ENCODE results near the gene MEX3D.

MEX3D gene

GRCh38 chr19:1577090-1577928, 9.2 kb upstream of the MEX3D start:
- POLR2A ChIA-PET, result interaction anchor here (1.3 kb wide), 1 partner anchor 15 kb away, joined by 3 read pairs; the partner anchor contains the start of gene MBD3
- no peak for TF ChIP-seq CTCF (IDR thresholded peaks at IDR 0.05; ENCODE audit: insufficient read depth, low read length, missing control alignments)
- DNase-seq (ENCODE audit: low read depth, low spot score), result no peak
- CTCF ChIA-PET, result no interaction called here
- H3K4me3 ChIP-seq (ENCODE audit: low read depth, low read length), result no peak overlapping the region

- no peak overlapping the region for H3K4me3 ChIP-seq (ENCODE audit: low read depth, low read length)
- TF ChIP-seq CTCF (IDR thresholded peaks at IDR 0.05; ENCODE audit: insufficient read depth, low read length, missing control alignments), result no peak
- POLR2A ChIA-PET, result interaction anchor here (1.3 to 1.4 kb wide), 2 partner anchors 13 to 16 kb away, joined by 3 read pairs; partner anchors contain the start of gene MBD3
- no peak for DNase-seq (ENCODE audit: low read depth, low spot score)
- CTCF ChIA-PET, result interaction anchor here (1.0 to 1.9 kb wide), 2 partner anchors 11 to 14 kb away, joined by 3 to 6 read pairs; no protein-coding TSS in a partner anchor
Observed at GRCh38 chr19:1576242-1577089, 8.3 kb upstream of the MEX3D start.

GRCh38 chr19:1575323-1576241, 7.5 kb upstream of the MEX3D start:
- no peak overlapping the region for H3K4me3 ChIP-seq (ENCODE audit: low read depth, low read length)
- no peak for TF ChIP-seq CTCF (IDR thresholded peaks at IDR 0.05; ENCODE audit: insufficient read depth, low read length, missing control alignments)
- no peak for DNase-seq (ENCODE audit: low read depth, low spot score)
- POLR2A ChIA-PET, result interaction anchor here (1.4 kb wide), 1 partner anchor 14 kb away, joined by 3 read pairs; no protein-coding TSS in a partner anchor
- CTCF ChIA-PET, result interaction anchor here (1.0 to 1.9 kb wide), 3 partner anchors 12 to 97 kb away, joined by 3 to 6 read pairs (median 4); no protein-coding TSS in a partner anchor

GRCh38 chr19:1574354-1575136, 6.4 kb upstream of the MEX3D start:
- H3K4me3 ChIP-seq (ENCODE audit: low read depth, low read length), result no peak overlapping the region
- no peak for TF ChIP-seq CTCF (IDR thresholded peaks at IDR 0.05; ENCODE audit: insufficient read depth, low read length, missing control alignments)
- no peak for DNase-seq (ENCODE audit: low read depth, low spot score)
- POLR2A ChIA-PET, result no interaction called here
- CTCF ChIA-PET, result interaction anchor here (1.7 to 1.9 kb wide), 2 partner anchors 13 to 98 kb away, joined by 4 to 6 read pairs; no protein-coding TSS in a partner anchor

- ChIA-PET POLR2A (interaction anchor here (0.8 kb wide), 1 partner anchor 15 kb away, joined by 3 read pairs; no protein-coding TSS in a partner anchor), CTCF (interaction anchor here (1.0 kb wide), 1 partner anchor 26 kb away, joined by 4 read pairs; no protein-coding TSS in a partner anchor)
- H3K4me3 ChIP-seq (ENCODE audit: low read depth, low read length), result no peak overlapping the region
- TF ChIP-seq CTCF (IDR thresholded peaks at IDR 0.05; ENCODE audit: insufficient read depth, low read length, missing control alignments), result no peak
- no peak for DNase-seq (ENCODE audit: low read depth, low spot score)
Observed at GRCh38 chr19:1572795-1573194, 4.7 kb upstream of the MEX3D start.

All from AG04449 (cell line).